OCI-LY1 (cell line): Measurements from ENCODE around the gene PLEKHA6.

Experiments used
- H2AFZ ChIP-seq: fragments of 200-600 bp; sonication (generic), shearing (Covaris generic); 2 replicates; pipeline ENCODE4 v1.6.0; 2014; ENCODE audit warnings: antibody characterized with exemption, mild to moderate bottlenecking, low read length
- H3F3A ChIP-seq: fragments of 200-600 bp; sonication (generic), shearing (Covaris generic); 2 replicates; pipeline ENCODE4 v1.6.0; 2014; ENCODE audit warnings: mild to moderate bottlenecking, antibody characterized with exemption, low read length, moderate library complexity; ENCODE audit not compliant: insufficient read depth
- H3K27ac ChIP-seq: fragments of 200-600 bp; sonication (generic); 2 replicates; pipeline ENCODE4 v1.5.1; 2014; ENCODE audit warnings: low read length, mixed run types, mild to moderate bottlenecking, low read depth; ENCODE audit not compliant: poor library complexity, severe bottlenecking
- H3K27me3 ChIP-seq: fragments of 200-600 bp; sonication (generic); 2 replicates; pipeline ENCODE4 v1.6.0; 2014; ENCODE audit warnings: antibody characterized with exemption, mild to moderate bottlenecking, low read length, moderate library complexity; ENCODE audit not compliant: insufficient read depth
- H3K36me3 ChIP-seq: fragments of 200-600 bp; sonication (generic); 2 replicates; pipeline ENCODE4 v1.6.1; 2014; ENCODE audit warnings: mild to moderate bottlenecking, antibody characterized with exemption, low read length, moderate library complexity, mixed read lengths; ENCODE audit not compliant: insufficient read depth
- H3K4me1 ChIP-seq: fragments of 200-600 bp; sonication (generic); 2 replicates; pipeline ENCODE4 v1.5.1; 2014; ENCODE audit warnings: mild to moderate bottlenecking, low read length, moderate library complexity; ENCODE audit not compliant: insufficient read depth, severe bottlenecking
- H3K4me2 ChIP-seq: fragments of 200-600 bp; sonication (generic), shearing (Covaris generic); 2 replicates; pipeline ENCODE4 v1.6.1; 2014; ENCODE audit warnings: low read length
- H3K4me3 ChIP-seq: fragments of 200-600 bp; sonication (generic); 2 replicates; pipeline ENCODE4 v1.5.1; 2014; ENCODE audit warnings: low read length, low read depth, mild to moderate bottlenecking, mixed read lengths; ENCODE audit not compliant: poor library complexity, severe bottlenecking
- H3K79me2 ChIP-seq: fragments of 200-600 bp; shearing (Covaris generic); 2 replicates; pipeline ENCODE4 v1.6.1; 2016; ENCODE audit warnings: mixed run types, low read length, mixed read lengths; ENCODE audit not compliant: insufficient read depth
- H3K9ac ChIP-seq: fragments of 200-600 bp; sonication (generic), shearing (Covaris generic); 2 replicates; pipeline ENCODE4 v1.6.1; 2014; ENCODE audit warnings: mild to moderate bottlenecking, low read length, mixed read lengths
- H3K9me2 ChIP-seq: fragments of 200-600 bp; sonication (generic), shearing (Covaris generic); 2 replicates; pipeline ENCODE4 v1.6.1; 2014; ENCODE audit warnings: low read depth, mild to moderate bottlenecking, low read length, mixed read lengths
- H3K9me3 ChIP-seq: fragments of 200-600 bp; shearing (Covaris generic); 2 replicates; pipeline ENCODE4 v1.6.1; 2014; ENCODE audit warnings: low read length, mixed read lengths
- H4K20me1 ChIP-seq: fragments of 200-600 bp; sonication (generic), shearing (Covaris generic); 2 replicates; pipeline ENCODE4 v1.6.0; 2016; ENCODE audit warnings: mild to moderate bottlenecking, low read length; ENCODE audit not compliant: insufficient read depth
- CTCF ChIP-seq: fragments of 200-600 bp; sonication (generic), shearing (Covaris generic); IDR thresholded peaks from 2 replicates; pipeline ENCODE4 v1.5.1; 2017; ENCODE audit warnings: mild to moderate bottlenecking, antibody characterized with exemption, low read length, moderate library complexity, mixed read lengths
- EZH2 ChIP-seq: fragments of 200-600 bp; sonication (generic), shearing (Covaris generic); IDR thresholded peaks from 2 replicates; pipeline ENCODE4 v1.8.0; 2017; ENCODE audit warnings: borderline replicate concordance, mixed run types, mild to moderate bottlenecking, antibody characterized with exemption, low read length, moderate library complexity, mixed read lengths

PLEKHA6 gene

GRCh38 chr1:204367193-204367858 lies 7.6 kb upstream of the PLEKHA6 start:
- TF ChIP-seq EZH2: no peak
- TF ChIP-seq CTCF: no peak
- Histone ChIP-seq H3K9me2 (no peaks in the 10 kb centered on the region), H3K4me2 (no peak overlapping the region), H3K9me3 (no peaks in the 10 kb centered on the region), H2AFZ (no peak overlapping the region), H3K27me3 (peaks cover 6% of the 10 kb centered on the region; the same call in 1 of the 2 replicates), H4K20me1 (no peaks in the 10 kb centered on the region), H3K36me3 (no peaks in the 10 kb centered on the region), H3K9ac (no peak overlapping the region), H3K4me1 (peaks cover 7% of the 10 kb centered on the region), H3K27ac (no peak overlapping the region), H3F3A (no peaks in the 10 kb centered on the region), H3K79me2 (no peaks in the 10 kb centered on the region), H3K4me3 (no peak overlapping the region)

GRCh38 chr1:204366759-204367158 lies 7.0 kb upstream of the PLEKHA6 start:
- no peaks in the 10 kb centered on the region for H3F3A ChIP-seq
- peaks cover 6% of the 10 kb centered on the region; the same call in 1 of the 2 replicates for H3K27me3 ChIP-seq
- H4K20me1 ChIP-seq: no peaks in the 10 kb centered on the region
- H3K79me2 ChIP-seq: no peaks in the 10 kb centered on the region
- no peak overlapping the region for H2AFZ ChIP-seq
- TF ChIP-seq EZH2 (no peak), CTCF (peak; percentile 53)
- no peak overlapping the region for H3K4me2 ChIP-seq
- H3K9me3 ChIP-seq: no peaks in the 10 kb centered on the region
- no peak overlapping the region for H3K9ac ChIP-seq
- peaks cover 7% of the 10 kb centered on the region for H3K4me1 ChIP-seq
- H3K9me2 ChIP-seq: no peaks in the 10 kb centered on the region
- no peak overlapping the region for H3K4me3 ChIP-seq
- H3K27ac ChIP-seq: no peak overlapping the region
- H3K36me3 ChIP-seq: no peaks in the 10 kb centered on the region

DNA sequence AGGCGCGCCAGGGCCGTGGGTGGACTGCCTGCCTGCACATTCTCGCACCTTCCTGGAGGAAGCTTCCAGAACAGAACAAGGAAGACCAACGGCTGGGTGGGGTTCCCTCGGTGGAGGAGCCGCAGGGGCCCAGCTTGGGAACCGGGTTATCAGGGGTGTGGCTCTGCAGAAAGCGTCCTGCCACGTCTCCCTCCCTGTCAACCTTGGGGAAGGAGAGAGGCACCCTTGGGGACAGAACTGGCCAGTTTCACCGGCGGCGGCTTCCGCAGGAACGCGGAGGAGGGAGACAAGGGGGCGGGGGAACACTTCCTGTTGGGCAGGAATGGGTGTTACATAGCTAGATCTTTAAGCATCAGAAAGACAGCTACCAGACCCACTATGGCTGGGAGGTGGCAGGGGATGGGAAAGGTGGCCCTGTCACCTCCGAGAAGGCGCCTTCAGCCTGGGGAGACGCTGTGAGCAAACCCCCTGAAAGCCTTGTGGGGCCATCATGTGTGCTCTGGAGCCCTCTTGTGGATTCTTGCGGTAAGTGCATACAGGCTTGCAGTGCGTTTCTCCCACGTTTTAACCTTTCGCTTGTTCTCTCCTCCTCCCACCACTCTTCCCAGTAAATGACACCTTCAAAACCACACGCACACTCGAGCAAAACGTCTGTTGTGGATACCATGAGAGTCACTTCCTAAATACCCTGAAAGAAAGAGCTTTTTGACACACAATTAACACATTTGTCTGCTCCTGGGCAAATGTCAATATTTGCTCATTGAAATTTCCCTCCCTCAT lies 3.8 kb upstream of the PLEKHA6 start:
- H3K27ac ChIP-seq: no peak overlapping the region
- no peaks in the 10 kb centered on the region for H3F3A ChIP-seq
- H3K4me3 ChIP-seq: peak overlapping the region; percentile 58
- H2AFZ ChIP-seq: peak overlapping the region; percentile 61; the same call in 1 of the 2 replicates
- TF ChIP-seq EZH2 (no peak), CTCF (peak; percentile 96)
- no peaks in the 10 kb centered on the region for H4K20me1 ChIP-seq
- H3K9me2 ChIP-seq: no peaks in the 10 kb centered on the region
- peak overlapping the region; percentile 85 for H3K4me2 ChIP-seq
- H3K4me1 ChIP-seq: peaks cover 7% of the 10 kb centered on the region
- peak overlapping the region; percentile 52 for H3K9ac ChIP-seq
- no peaks in the 10 kb centered on the region for H3K79me2 ChIP-seq
- no peaks in the 10 kb centered on the region for H3K36me3 ChIP-seq
- H3K9me3 ChIP-seq: no peaks in the 10 kb centered on the region
- H3K27me3 ChIP-seq: peaks cover 6% of the 10 kb centered on the region; the same call in 1 of the 2 replicates
